Stimulated activated naive B cell treated with anti-CD40 and anti-IgM and Interleukin-4, amounts not matched to agents 10 μg/mL and 1 μg/mL and 100 μg/mL, for 72 hours (primary cell): ENCODE results near the gene KCNQ1.

Experiments used
- ATAC-seq, 2 donors: fragments of 150-1000 bp; cut with Tn5 transposase; replicated peaks; 2 replicates each; pipeline ENCODE4 v1.10.0; 2021; ENCODE audit warnings: moderate library complexity in 1 of 2
- DNase-seq: peaks from one replicate; pipeline ENCODE4 v3.0.0; 2021
- H3K27ac Mint-ChIP-seq: one replicate; pipeline ENCODE4 v1.8.0; 2022; ENCODE audit warnings: mild to moderate bottlenecking, mixed read lengths
- H3K27me3 Mint-ChIP-seq, 2 donors: one replicate each; pipeline ENCODE4 v1.8.0; 2022; ENCODE audit warnings: mixed read lengths in 2 of 2
- H3K36me3 Mint-ChIP-seq, 2 donors: one replicate each; pipeline ENCODE4 v1.8.0; 2022; ENCODE audit warnings: mixed read lengths in 2 of 2, mild to moderate bottlenecking in 1 of 2
- H3K4me1 Mint-ChIP-seq, 2 donors: one replicate each; pipeline ENCODE4 v1.8.0; 2022; ENCODE audit warnings: mixed read lengths in 2 of 2, mild to moderate bottlenecking in 1 of 2
- H3K4me3 Mint-ChIP-seq, 2 donors: one replicate each; pipeline ENCODE4 v1.8.0; 2022; ENCODE audit warnings: mild to moderate bottlenecking in 2 of 2, mixed read lengths in 2 of 2, moderate library complexity in 1 of 2
- H3K9me3 Mint-ChIP-seq, 2 donors: one replicate each; pipeline ENCODE4 v1.8.0; 2022; ENCODE audit warnings: mixed read lengths in 2 of 2, mild to moderate bottlenecking in 1 of 2

KCNQ1 gene

GRCh38 chr11:2717561-2718325, 272.9 kb downstream of the KCNQ1 start:
- no peaks in the 10 kb centered on the region for H3K36me3 Mint-ChIP-seq
- H3K27me3 Mint-ChIP-seq, result no peaks in the 10 kb centered on the region
- no peaks in the 10 kb centered on the region for H3K4me1 Mint-ChIP-seq
- H3K4me3 Mint-ChIP-seq, result no peak overlapping the region
- no peak for ATAC-seq
- H3K27ac Mint-ChIP-seq, result no peak overlapping the region
- no peaks in the 10 kb centered on the region for H3K9me3 Mint-ChIP-seq
- DNase-seq, result no peak

GRCh38 chr11:2718817-2719438, 274.1 kb downstream of the KCNQ1 start:
- no peaks in the 10 kb centered on the region for H3K4me1 Mint-ChIP-seq
- ATAC-seq (no peak), DNase-seq (no peak)
- H3K9me3 Mint-ChIP-seq, result no peaks in the 10 kb centered on the region
- no peak overlapping the region for H3K4me3 Mint-ChIP-seq
- H3K27me3 Mint-ChIP-seq, result no peaks in the 10 kb centered on the region
- H3K36me3 Mint-ChIP-seq, result no peaks in the 10 kb centered on the region
- no peak overlapping the region for H3K27ac Mint-ChIP-seq

- Mint-ChIP-seq H3K27ac (peak overlapping the region; percentile 47), H3K27me3 (no peaks in the 10 kb centered on the region), H3K4me3 (no peak overlapping the region), H3K36me3 (no peaks in the 10 kb centered on the region), H3K9me3 (no peaks in the 10 kb centered on the region), H3K4me1 (no peaks in the 10 kb centered on the region)
- ATAC-seq, result no peak
- DNase-seq, result no peak
These were observed 275.2 kb downstream of the KCNQ1 start for GRCh38 chr11:2719831-2720590.

- no peaks in the 10 kb centered on the region for H3K36me3 Mint-ChIP-seq
- ATAC-seq, result no peak
- no peak overlapping the region for H3K4me3 Mint-ChIP-seq
- no peaks in the 10 kb centered on the region for H3K4me1 Mint-ChIP-seq
- no peaks in the 10 kb centered on the region for H3K9me3 Mint-ChIP-seq
- DNase-seq, result no peak
- H3K27ac Mint-ChIP-seq, result no peak overlapping the region
- no peaks in the 10 kb centered on the region for H3K27me3 Mint-ChIP-seq
These were observed 276.6 kb downstream of the KCNQ1 start for GRCh38 chr11:2721210-2721916.

- no peak overlapping the region for H3K27ac Mint-ChIP-seq
- no peaks in the 10 kb centered on the region for H3K27me3 Mint-ChIP-seq
- no peaks in the 10 kb centered on the region for H3K9me3 Mint-ChIP-seq
- ATAC-seq (no peak), DNase-seq (no peak)
- no peaks in the 10 kb centered on the region for H3K4me1 Mint-ChIP-seq
- H3K4me3 Mint-ChIP-seq, result no peak overlapping the region
- H3K36me3 Mint-ChIP-seq, result no peaks in the 10 kb centered on the region
These were observed 278.1 kb downstream of the KCNQ1 start for GRCh38 chr11:2722955-2723354.

- H3K4me1 Mint-ChIP-seq, result no peaks in the 10 kb centered on the region
- ATAC-seq, result no peak
These were observed 279.3 kb downstream of the KCNQ1 start for GRCh38 chr11:2724104-2724503.

GRCh38 chr11:2724653-2725367, 280.0 kb downstream of the KCNQ1 start:
- ATAC-seq, result no peak
- Mint-ChIP-seq H3K4me1 (no peaks in the 10 kb centered on the region), H3K27me3 (no peaks in the 10 kb centered on the region), H3K36me3 (no peaks in the 10 kb centered on the region), H3K4me3 (no peak overlapping the region), H3K27ac (no peak overlapping the region), H3K9me3 (no peaks in the 10 kb centered on the region)
- DNase-seq, result no peak

More at GRCh38 chr11:2724104-2724503, 279.3 kb downstream of the KCNQ1 start:
- no peak overlapping the region for H3K27ac Mint-ChIP-seq
- no peaks in the 10 kb centered on the region for H3K9me3 Mint-ChIP-seq
- no peaks in the 10 kb centered on the region for H3K27me3 Mint-ChIP-seq
- H3K36me3 Mint-ChIP-seq, result no peaks in the 10 kb centered on the region
- no peak for DNase-seq
- no peak overlapping the region for H3K4me3 Mint-ChIP-seq

- H3K36me3 Mint-ChIP-seq, result no peaks in the 10 kb centered on the region
- ATAC-seq (no peak), DNase-seq (no peak)
- H3K4me1 Mint-ChIP-seq, result no peaks in the 10 kb centered on the region
- no peak overlapping the region for H3K27ac Mint-ChIP-seq
- H3K4me3 Mint-ChIP-seq, result no peak overlapping the region
- no peaks in the 10 kb centered on the region for H3K9me3 Mint-ChIP-seq
- H3K27me3 Mint-ChIP-seq, result no peaks in the 10 kb centered on the region
These were observed 280.8 kb downstream of the KCNQ1 start for GRCh38 chr11:2725368-2726300.

- H3K9me3 Mint-ChIP-seq, result no peaks in the 10 kb centered on the region
- no peaks in the 10 kb centered on the region for H3K4me1 Mint-ChIP-seq
- H3K27me3 Mint-ChIP-seq, result no peaks in the 10 kb centered on the region
- H3K27ac Mint-ChIP-seq, result no peak overlapping the region
- H3K36me3 Mint-ChIP-seq, result no peaks in the 10 kb centered on the region
- DNase-seq (no peak), ATAC-seq (no peak)
- H3K4me3 Mint-ChIP-seq, result no peak overlapping the region
These were observed 282.2 kb downstream of the KCNQ1 start for GRCh38 chr11:2726964-2727363.

GRCh38 chr11:2728128-2728662, 283.4 kb downstream of the KCNQ1 start:
- ATAC-seq (no peak), DNase-seq (no peak)
- Mint-ChIP-seq H3K36me3 (no peaks in the 10 kb centered on the region), H3K27ac (no peak overlapping the region), H3K4me3 (no peak overlapping the region), H3K9me3 (no peaks in the 10 kb centered on the region), H3K27me3 (no peaks in the 10 kb centered on the region), H3K4me1 (no peaks in the 10 kb centered on the region)

GRCh38 chr11:2728663-2729332, 284.0 kb downstream of the KCNQ1 start:
- Mint-ChIP-seq H3K9me3 (no peaks in the 10 kb centered on the region), H3K4me3 (no peak overlapping the region), H3K36me3 (no peaks in the 10 kb centered on the region), H3K27me3 (no peaks in the 10 kb centered on the region), H3K27ac (no peak overlapping the region), H3K4me1 (peaks cover 0 to 1% of the 10 kb centered on the region in 2 donors)
- ATAC-seq, result no peak
- no peak for DNase-seq

GRCh38 chr11:2729841-2730240, 285.0 kb downstream of the KCNQ1 start:
- Mint-ChIP-seq H3K27ac (no peak overlapping the region), H3K9me3 (no peaks in the 10 kb centered on the region), H3K36me3 (no peaks in the 10 kb centered on the region), H3K27me3 (no peaks in the 10 kb centered on the region), H3K4me1 (peaks cover 0 to 3% of the 10 kb centered on the region in 2 donors), H3K4me3 (no peak overlapping the region)
- DNase-seq, result no peak
- ATAC-seq, result no peak
